Loucy (cell line): ENCODE measurements around the gene PNPLA2.

Source experiments
- H2AFZ ChIP-seq: fragments of 200-600 bp; sonication (generic); 2 replicates; pipeline ENCODE4 v1.6.0; 2016; ENCODE audit warnings: antibody characterized with exemption, mild to moderate bottlenecking, low read length, moderate library complexity
- H3F3A ChIP-seq: fragments of 200-600 bp; 2 replicates; pipeline ENCODE4 v1.6.0; 2016; ENCODE audit warnings: antibody characterized with exemption, low read depth, mild to moderate bottlenecking
- H3K27me3 ChIP-seq: fragments of 200-600 bp; sonication (generic); 2 replicates; pipeline ENCODE4 v1.6.1; 2014; ENCODE audit warnings: low read length, mild to moderate bottlenecking; ENCODE audit not compliant: insufficient read depth, poor library complexity, severe bottlenecking
- H3K36me3 ChIP-seq: fragments of 200-600 bp; sonication (generic); 2 replicates; pipeline ENCODE4 v1.6.1; 2016; ENCODE audit warnings: low read length; ENCODE audit not compliant: insufficient read depth
- H3K4me1 ChIP-seq: fragments of 200-600 bp; sonication (generic); 2 replicates; pipeline ENCODE4 v1.5.1; 2014; ENCODE audit warnings: low read length, mild to moderate bottlenecking; ENCODE audit not compliant: insufficient read depth, poor library complexity, severe bottlenecking
- H3K4me2 ChIP-seq: fragments of 200-600 bp; sonication (generic); 2 replicates; pipeline ENCODE4 v1.6.0; 2014; ENCODE audit warnings: antibody characterized with exemption, low read length, low read depth, mild to moderate bottlenecking; ENCODE audit not compliant: poor library complexity, severe bottlenecking
- H3K4me3 ChIP-seq: fragments of 200-600 bp; sonication (generic); 2 replicates; pipeline ENCODE4 v1.5.1; 2014; ENCODE audit warnings: low read length, mild to moderate bottlenecking, mixed read lengths; ENCODE audit not compliant: poor library complexity, severe bottlenecking
- H3K79me2 ChIP-seq: fragments of 200-600 bp; sonication (generic); 2 replicates; pipeline ENCODE4 v1.6.1; 2014; ENCODE audit warnings: low read length; ENCODE audit not compliant: insufficient read depth
- H3K9ac ChIP-seq: fragments of 200-600 bp; sonication (generic); 2 replicates; pipeline ENCODE4 v1.6.0; 2014; ENCODE audit warnings: mild to moderate bottlenecking, low read depth, low read length, moderate library complexity; ENCODE audit not compliant: poor library complexity, severe bottlenecking
- H3K9me2 ChIP-seq: fragments of 200-600 bp; sonication (generic); replicated peaks from 2 replicates; pipeline ENCODE4 v1.6.1; 2016; ENCODE audit warnings: low read depth, low read length, mixed read lengths
- H3K9me3 ChIP-seq: fragments of 200-600 bp; sonication (generic); 2 replicates; pipeline ENCODE4 v1.6.1; 2014; ENCODE audit warnings: mild to moderate bottlenecking, antibody characterized with exemption, low read length, low read depth; ENCODE audit not compliant: insufficient read depth
- H4K20me1 ChIP-seq: fragments of 200-600 bp; sonication (generic); 2 replicates; pipeline ENCODE4 v1.6.0; 2014; ENCODE audit warnings: antibody characterized with exemption, low read length, mild to moderate bottlenecking; ENCODE audit not compliant: insufficient read depth, poor library complexity, severe bottlenecking
- CTCF ChIP-seq: fragments of 200-600 bp; sonication (generic); conservative IDR thresholded peaks from 2 replicates; pipeline ENCODE4 v1.5.1; 2014; ENCODE audit warnings: mild to moderate bottlenecking, antibody characterized with exemption, low read length
- EZH2phosphoT487 ChIP-seq: fragments of 200-600 bp; IDR thresholded peaks from 2 replicates; pipeline ENCODE4 v1.6.1; 2018; ENCODE audit warnings: antibody characterized with exemption, mild to moderate bottlenecking, moderate library complexity, borderline replicate concordance

PNPLA2 gene

GRCh38 chr11:813456-814096 is 5.1 kb upstream of the PNPLA2 start:
- H3K9me2 ChIP-seq = no peaks in the 10 kb centered on the region
- no peak overlapping the region for H3K4me2 ChIP-seq
- peaks cover 30% of the 10 kb centered on the region for H4K20me1 ChIP-seq
- H3K4me1 ChIP-seq = peaks cover 20% of the 10 kb centered on the region
- peaks cover 5% of the 10 kb centered on the region for H3K27me3 ChIP-seq
- peaks cover 45% of the 10 kb centered on the region for H3K79me2 ChIP-seq
- no peaks in the 10 kb centered on the region for H3F3A ChIP-seq
- no peak overlapping the region for H2AFZ ChIP-seq
- H3K36me3 ChIP-seq = peaks cover 20% of the 10 kb centered on the region; the same call in 1 of the 2 replicates
- no peaks in the 10 kb centered on the region for H3K9me3 ChIP-seq
- TF ChIP-seq CTCF (no peak), EZH2phosphoT487 (no peak)
- no peak overlapping the region for H3K4me3 ChIP-seq
- no peak overlapping the region for H3K9ac ChIP-seq

DNA sequence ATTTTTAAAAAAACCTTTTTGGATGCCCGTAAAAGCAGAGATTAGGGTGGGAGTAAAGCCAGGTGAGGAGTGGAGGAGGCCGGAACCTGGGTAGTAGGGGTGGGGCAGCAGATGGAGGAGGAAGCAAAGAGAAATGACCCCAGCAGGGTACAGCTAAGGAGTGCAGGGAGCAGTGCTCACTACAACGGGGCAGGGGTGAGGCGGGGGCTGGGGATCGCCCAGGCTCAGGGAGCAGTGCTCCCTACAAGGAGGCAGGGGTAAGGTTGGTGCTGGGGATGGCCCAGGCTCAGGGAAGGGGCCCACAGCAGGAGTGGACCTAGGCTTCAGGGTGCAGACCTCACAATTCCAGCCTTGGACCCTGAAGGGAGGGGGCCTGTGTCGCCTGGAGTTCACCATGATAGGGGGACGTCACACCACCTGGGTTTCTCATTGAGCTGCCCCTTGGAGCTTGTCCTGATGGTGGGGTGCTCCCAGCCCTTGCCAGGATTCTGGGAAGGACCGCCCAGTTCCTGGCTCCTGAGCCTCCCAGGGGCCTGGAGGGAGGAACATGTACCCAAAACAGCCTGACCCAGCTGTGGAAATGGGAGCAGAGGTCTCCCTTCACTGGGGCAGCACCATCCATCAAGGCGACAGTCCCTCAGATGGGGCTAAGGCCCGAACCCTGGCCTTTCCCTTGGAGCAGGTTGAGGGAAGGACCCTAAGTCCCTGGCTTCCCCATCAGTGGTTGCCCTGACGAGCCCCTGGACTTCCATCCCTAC is 2.9 kb upstream of the PNPLA2 start:
- peaks cover 22% of the 10 kb centered on the region for H3K4me1 ChIP-seq

GRCh38 chr11:816433-816779 is 2.3 kb upstream of the PNPLA2 start:
- no peak overlapping the region for H3K9ac ChIP-seq
- H3K9me2 ChIP-seq = no peaks in the 10 kb centered on the region
- no peaks in the 10 kb centered on the region for H3K9me3 ChIP-seq
- H3K27me3 ChIP-seq = no peaks in the 10 kb centered on the region
- H3K4me2 ChIP-seq = no peak overlapping the region
- TF ChIP-seq CTCF = no peak
- TF ChIP-seq EZH2phosphoT487 = no peak
- no peak overlapping the region for H3K4me3 ChIP-seq
- no peak overlapping the region for H2AFZ ChIP-seq
- peaks cover 20% of the 10 kb centered on the region; the same call in 1 of the 2 replicates for H3K36me3 ChIP-seq
- no peaks in the 10 kb centered on the region for H3F3A ChIP-seq
- peaks cover 21% of the 10 kb centered on the region for H3K4me1 ChIP-seq
- H4K20me1 ChIP-seq = peaks cover 34% of the 10 kb centered on the region
- peaks cover 35% of the 10 kb centered on the region for H3K79me2 ChIP-seq

More for the DNA sequence above, 2.9 kb upstream of the PNPLA2 start:
- TF ChIP-seq EZH2phosphoT487 = no peak
- no peak for TF ChIP-seq CTCF
- Histone ChIP-seq H3F3A (no peaks in the 10 kb centered on the region), H2AFZ (no peak overlapping the region), H3K79me2 (peaks cover 35% of the 10 kb centered on the region), H3K36me3 (peaks cover 20% of the 10 kb centered on the region; the same call in 1 of the 2 replicates), H3K4me3 (no peak overlapping the region), H4K20me1 (peaks cover 34% of the 10 kb centered on the region), H3K9me2 (no peaks in the 10 kb centered on the region), H3K9ac (no peak overlapping the region), H3K4me2 (no peak overlapping the region), H3K9me3 (no peaks in the 10 kb centered on the region), H3K27me3 (no peaks in the 10 kb centered on the region)
